WTC11 (cell line): ENCODE data around the gene PTPRH. TPM values are rescaled to one million over a fixed set of nuclear protein-coding genes. Genes with fewer than 3 reads are reported as not detected.

Experiments
- ATAC-seq: fragments of 200-7000 bp; cut with Tn5 transposase; 2 replicates; pipeline ENCODE4 v1.10.0; 2021; ENCODE audit warnings: mild to moderate bottlenecking, moderate library complexity
- CTCF ChIA-PET: fragments of 300-600 bp; sonication (Branson Sonifier 250); formaldehyde crosslinking; loops from one replicate; lab custom pipeline; 2021; ENCODE audit warnings: antibody characterized with exemption; lab: Charles Lee
- POLR2A ChIA-PET: fragments of 350-600 bp; sonication (Branson Sonifier 250); formaldehyde crosslinking; loops from one replicate; lab custom pipeline; 2021; ENCODE audit warnings: antibody characterized with exemption; lab: Charles Lee
- DNase-seq: peaks from one replicate; pipeline ENCODE4 v3.0.0; 2021; ENCODE audit warnings: low spot score
- H3K27ac Mint-ChIP-seq: 2 replicates; pipeline ENCODE4 v1.8.0; 2021; ENCODE audit warnings: mixed read lengths
- H3K27me3 Mint-ChIP-seq: 2 replicates; pipeline ENCODE4 v1.8.0; 2021; ENCODE audit warnings: low read depth, mild to moderate bottlenecking, moderate library complexity, mixed read lengths
- H3K36me3 Mint-ChIP-seq: 2 replicates; pipeline ENCODE4 v1.8.0; 2021; ENCODE audit warnings: mixed read lengths
- H3K4me1 Mint-ChIP-seq: 2 replicates; pipeline ENCODE4 v1.8.0; 2022; ENCODE audit warnings: mixed read lengths
- H3K4me3 Mint-ChIP-seq: 2 replicates; pipeline ENCODE4 v1.8.0; 2021; ENCODE audit warnings: mild to moderate bottlenecking, moderate library complexity, mixed read lengths
- H3K9me3 Mint-ChIP-seq: 2 replicates; pipeline ENCODE4 v1.8.0; 2021; ENCODE audit warnings: mixed read lengths
- AR ChIP-seq: fragments of 250-450 bp; sonication (Bioruptor Pico); IDR thresholded peaks from 2 replicates; pipeline ENCODE4 v1.9.0; 2021; ENCODE audit warnings: mild to moderate bottlenecking
- ARID4B ChIP-seq: sonication (generic); formaldehyde crosslinking; IDR thresholded peaks from 2 replicates; pipeline ENCODE4 v1.8.0; 2023; ENCODE audit warnings: missing genetic modification reagents, mild to moderate bottlenecking, borderline replicate concordance
- ATF2 ChIP-seq: sonication (generic); formaldehyde crosslinking; IDR thresholded peaks from 2 replicates; pipeline ENCODE4 v1.8.1; 2022; ENCODE audit warnings: low read depth, missing genetic modification reagents, borderline replicate concordance
- CREB1 ChIP-seq: sonication (generic); formaldehyde crosslinking; IDR thresholded peaks from 2 replicates; pipeline ENCODE4 v1.8.0; 2023; ENCODE audit warnings: mild to moderate bottlenecking, missing genetic modification reagents
- ESRRA ChIP-seq: sonication (generic); formaldehyde crosslinking; IDR thresholded peaks from 2 replicates; pipeline ENCODE4 v1.8.1; 2022; ENCODE audit warnings: mild to moderate bottlenecking, missing genetic modification reagents, borderline replicate concordance
- PRDM15 ChIP-seq: sonication (generic); formaldehyde crosslinking; IDR thresholded peaks from 2 replicates; pipeline ENCODE4 v1.8.0; 2022; ENCODE audit warnings: missing genetic modification reagents
- SMAD3 ChIP-seq: sonication (generic); formaldehyde crosslinking; IDR thresholded peaks from 2 replicates; pipeline ENCODE4 v1.8.0; 2022; ENCODE audit warnings: missing genetic modification reagents, mild to moderate bottlenecking, borderline replicate concordance
- ZBTB43 ChIP-seq: sonication (generic); formaldehyde crosslinking; IDR thresholded peaks from 2 replicates; pipeline ENCODE4 v1.8.1; 2023; ENCODE audit warnings: mild to moderate bottlenecking, missing genetic modification reagents
- ZNF121 ChIP-seq: sonication (generic); formaldehyde crosslinking; IDR thresholded peaks from 2 replicates; pipeline ENCODE4 v1.8.0; 2023; ENCODE audit warnings: missing genetic modification reagents
- ZNF281 ChIP-seq: sonication (generic); formaldehyde crosslinking; IDR thresholded peaks from 2 replicates; pipeline ENCODE4 v1.8.0; 2023; ENCODE audit warnings: mild to moderate bottlenecking, missing genetic modification reagents
- ZNF396 ChIP-seq: fragments of 250-450 bp; sonication (Bioruptor Pico); IDR thresholded peaks from 2 replicates; pipeline ENCODE4 v1.8.0; 2021; ENCODE audit warnings: mild to moderate bottlenecking, moderate library complexity, borderline replicate concordance
- ZNF423 ChIP-seq: fragments of 250-450 bp; sonication (Bioruptor Pico); IDR thresholded peaks from 2 replicates; pipeline ENCODE4 v2.1.2; 2022; ENCODE audit warnings: mild to moderate bottlenecking, moderate library complexity
- ZNF425 ChIP-seq: fragments of 250-450 bp; sonication (Bioruptor Pico); conservative IDR thresholded peaks from 2 replicates; pipeline ENCODE4 v1.9.0; 2021; ENCODE audit warnings: mild to moderate bottlenecking
- ZNF512 ChIP-seq: sonication (generic); formaldehyde crosslinking; IDR thresholded peaks from 2 replicates; pipeline ENCODE4 v1.8.1; 2022; ENCODE audit warnings: missing genetic modification reagents, borderline replicate concordance
- total RNA-seq: library from RNA; stranded (reverse); gene quantifications from 3 replicates; pipeline ENCODE4 v1.2.3, GENCODE V29; 2021

PTPRH gene
- total RNA-seq, 1 experiment from 2014 or later = 0.63 TPM

GRCh38 chr19:55227241-55228014, 18.1 kb upstream of the PTPRH start:
- H3K36me3 Mint-ChIP-seq = peaks cover 4% of the 10 kb centered on the region
- TF ChIP-seq SMAD3 (CRISPR knock-in tag) (no peak), ZNF423 (CRISPR knock-in tag) (no peak), ATF2 (CRISPR knock-in tag) (no peak), ZBTB43 (CRISPR knock-in tag) (no peak), ZNF425 (no peak), ZNF512 (no peak), PRDM15 (no peak), ARID4B (CRISPR knock-in tag) (no peak), ZNF281 (no peak), ZNF396 (no peak), AR (CRISPR knock-in tag) (no peak), ZNF121 (no peak), CREB1 (no peak), ESRRA (CRISPR knock-in tag) (no peak)

More at GRCh38 chr19:55227241-55228014, 18.1 kb upstream of the PTPRH start:
- ATAC-seq (no peak), DNase-seq (no peak)
- H3K4me1 Mint-ChIP-seq = peaks cover 4% of the 10 kb centered on the region; the same call in 1 of the 2 replicates
- no peaks in the 10 kb centered on the region for H3K9me3 Mint-ChIP-seq
- no peak overlapping the region; the same call in 1 of the 2 replicates for H3K27ac Mint-ChIP-seq
- no peak overlapping the region for H3K4me3 Mint-ChIP-seq
- ChIA-PET POLR2A (no interaction called here), CTCF (interaction anchor here (0.6 to 1.3 kb wide), 3 partner anchors 16 to 121 kb away, joined by 3 to 4 read pairs (median 4); no protein-coding TSS in a partner anchor)
- H3K27me3 Mint-ChIP-seq = no peaks in the 10 kb centered on the region
